Loucy (cell line): ENCODE results near the gene AKAP5.

ENCODE experiments used
- CTCF ChIP-seq: fragments of 200-600 bp; sonication (generic); conservative IDR thresholded peaks from 2 replicates; pipeline ENCODE4 v1.5.1; 2014; ENCODE audit warnings: mild to moderate bottlenecking, antibody characterized with exemption, low read length
- EZH2phosphoT487 ChIP-seq: fragments of 200-600 bp; IDR thresholded peaks from 2 replicates; pipeline ENCODE4 v1.6.1; 2018; ENCODE audit warnings: antibody characterized with exemption, mild to moderate bottlenecking, moderate library complexity, borderline replicate concordance

GRCh38 chr14:64461221-64461620, 4.1 kb upstream of the AKAP5 start:
- TF ChIP-seq CTCF = no peak
- TF ChIP-seq EZH2phosphoT487 = no peak
